ENCODE measurements around the gene MYH7.
"Not testable (repeated sequence)": the region's sequence is repeated elsewhere in the genome, so short reads cannot be mapped to it uniquely, and the experiment has no call there.

The MYH7 gene

DNA sequence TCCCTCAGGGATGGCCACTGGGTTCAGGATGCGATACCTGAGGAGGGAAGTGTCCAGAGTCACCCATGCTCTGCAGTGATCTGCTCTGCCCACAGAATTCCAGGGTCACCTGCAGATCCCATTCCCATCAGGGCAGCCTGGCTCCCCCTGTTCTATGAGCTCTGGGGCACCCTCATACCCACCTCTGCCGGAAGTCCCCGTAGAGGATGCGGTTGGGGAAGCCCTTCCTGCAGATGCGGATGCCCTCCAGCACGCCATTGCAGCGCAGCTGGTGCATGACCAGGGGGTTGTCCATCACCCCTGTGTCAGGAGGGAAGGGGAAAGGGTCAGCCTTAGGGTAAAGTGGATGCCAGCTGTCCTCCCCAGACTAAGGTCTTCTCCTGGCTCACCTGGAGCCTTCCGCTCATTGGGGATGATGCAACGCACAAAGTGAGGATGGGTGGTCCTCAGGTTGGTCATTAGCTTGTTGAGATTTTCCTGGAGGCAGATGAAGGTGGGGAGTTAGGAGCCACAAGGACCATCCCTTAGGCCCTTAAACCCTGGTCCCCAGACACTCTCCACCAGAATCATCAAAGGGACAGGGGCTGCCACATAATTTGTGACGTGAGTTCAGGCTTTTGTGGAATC lies 38.6 kb downstream of the MYH7 start:
- TF ChIP-seq ZFX (IDR thresholded peaks at IDR 0.05), result no peak
- TF ChIP-seq, protein P1, sequence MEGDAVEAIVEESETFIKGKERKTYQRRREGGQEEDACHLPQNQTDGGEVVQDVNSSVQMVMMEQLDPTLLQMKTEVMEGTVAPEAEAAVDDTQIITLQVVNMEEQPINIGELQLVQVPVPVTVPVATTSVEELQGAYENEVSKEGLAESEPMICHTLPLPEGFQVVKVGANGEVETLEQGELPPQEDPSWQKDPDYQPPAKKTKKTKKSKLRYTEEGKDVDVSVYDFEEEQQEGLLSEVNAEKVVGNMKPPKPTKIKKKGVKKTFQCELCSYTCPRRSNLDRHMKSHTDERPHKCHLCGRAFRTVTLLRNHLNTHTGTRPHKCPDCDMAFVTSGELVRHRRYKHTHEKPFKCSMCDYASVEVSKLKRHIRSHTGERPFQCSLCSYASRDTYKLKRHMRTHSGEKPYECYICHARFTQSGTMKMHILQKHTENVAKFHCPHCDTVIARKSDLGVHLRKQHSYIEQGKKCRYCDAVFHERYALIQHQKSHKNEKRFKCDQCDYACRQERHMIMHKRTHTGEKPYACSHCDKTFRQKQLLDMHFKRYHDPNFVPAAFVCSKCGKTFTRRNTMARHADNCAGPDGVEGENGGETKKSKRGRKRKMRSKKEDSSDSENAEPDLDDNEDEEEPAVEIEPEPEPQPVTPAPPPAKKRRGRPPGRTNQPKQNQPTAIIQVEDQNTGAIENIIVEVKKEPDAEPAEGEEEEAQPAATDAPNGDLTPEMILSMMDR (conservative IDR thresholded peaks at IDR 0.05), result no peak
- H3K27ac ChIP-seq, result no peak overlapping the region

GRCh38 chr14:23396126-23396525 lies 39.3 kb downstream of the MYH7 start:
- H3K27ac ChIP-seq, result no peak overlapping the region
- TF ChIP-seq, protein P1 (conservative IDR thresholded peaks at IDR 0.05), result no peak
- TF ChIP-seq ZFX (IDR thresholded peaks at IDR 0.05), result no peak

DNA sequence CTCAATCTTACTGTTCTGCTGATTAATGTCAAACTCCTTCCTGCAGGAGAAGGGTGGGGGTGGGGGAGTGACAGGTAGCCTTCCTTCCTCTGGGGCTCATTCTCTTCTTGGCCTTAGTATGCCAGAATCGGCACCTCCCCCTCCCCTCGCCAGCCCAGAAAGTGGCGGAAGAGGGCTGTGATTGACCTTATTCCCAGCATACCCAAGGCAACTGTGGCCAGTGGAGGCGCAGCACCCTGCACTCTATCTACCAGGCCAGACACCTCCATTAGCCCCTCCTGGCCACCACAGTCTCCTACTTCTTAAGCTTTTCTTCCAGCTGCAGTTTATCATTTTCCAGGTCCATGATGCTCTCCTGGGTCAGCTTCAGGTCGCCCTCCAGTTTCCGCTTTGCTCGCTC lies 42.8 kb downstream of the MYH7 start:
- no peak overlapping the region for H3K27ac ChIP-seq
- TF ChIP-seq ZFX (IDR thresholded peaks at IDR 0.05), result no peak
- TF ChIP-seq, protein P1 (conservative IDR thresholded peaks at IDR 0.05), result no peak

- not testable (repeated sequence) for H3K27ac ChIP-seq
These were observed 45.6 kb downstream of the MYH7 start for GRCh38 chr14:23389871-23390270.

GRCh38 chr14:23389396-23389795 lies 46.1 kb downstream of the MYH7 start:
- H3K27ac ChIP-seq, result no peak overlapping the region
- TF ChIP-seq, protein P1 (conservative IDR thresholded peaks at IDR 0.05), result no peak
- no peak for TF ChIP-seq ZFX (IDR thresholded peaks at IDR 0.05)

- TF ChIP-seq, protein P1 (conservative IDR thresholded peaks at IDR 0.05), result no peak
- no peak for TF ChIP-seq ZFX (IDR thresholded peaks at IDR 0.05)
- H3K27ac ChIP-seq, result no peak overlapping the region
These were observed 46.5 kb downstream of the MYH7 start for GRCh38 chr14:23388996-23389395.

DNA sequence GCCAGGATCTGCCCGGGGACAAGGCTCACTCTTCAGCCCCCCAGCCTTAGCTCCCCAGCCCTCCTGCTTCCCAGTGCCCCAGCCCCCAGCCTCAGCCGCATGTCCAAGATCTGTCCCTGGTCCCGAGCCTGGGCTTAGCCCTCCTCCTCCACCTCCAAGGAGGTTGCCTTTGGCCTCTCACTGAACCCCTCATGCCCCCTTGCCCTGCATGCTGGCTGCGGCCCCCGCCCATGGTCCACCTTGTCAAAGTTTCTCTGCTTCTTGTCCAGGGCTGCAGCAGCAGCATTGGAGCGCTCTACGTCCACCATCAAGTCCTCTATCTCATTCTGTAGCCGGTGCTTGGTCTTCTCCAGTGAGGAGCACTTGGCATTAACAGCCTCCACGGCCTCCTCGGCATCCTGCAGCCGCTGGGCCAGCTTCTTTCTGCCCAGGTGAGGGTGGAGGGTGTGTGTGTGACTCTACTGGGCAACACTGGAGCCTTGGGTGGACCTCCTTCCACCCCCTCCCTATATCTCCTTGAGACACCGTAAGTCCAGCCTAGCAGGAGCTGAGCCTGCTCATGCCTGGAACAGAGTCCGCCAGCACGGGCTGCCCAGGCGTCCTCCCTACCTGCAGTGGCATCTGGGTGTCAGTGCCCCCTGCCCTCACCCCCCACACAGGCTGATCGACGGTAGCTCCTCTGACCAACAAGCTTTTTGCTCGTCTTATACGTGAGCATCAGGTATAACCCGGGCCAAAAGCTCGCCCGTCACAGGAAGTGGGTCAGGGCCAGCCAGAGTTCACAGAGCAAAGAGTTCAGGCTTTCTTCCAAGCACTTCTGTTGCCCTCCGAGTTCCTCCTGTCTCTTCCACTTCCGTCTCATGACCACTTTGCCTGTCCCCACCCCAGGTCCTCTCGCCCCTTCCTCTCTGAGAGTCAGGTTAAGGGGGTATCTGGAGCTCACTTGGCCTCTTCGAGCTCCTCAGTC lies 47.3 kb downstream of the MYH7 start:
- TF ChIP-seq ZFX (IDR thresholded peaks at IDR 0.05), result no peak
- TF ChIP-seq, protein P1 (conservative IDR thresholded peaks at IDR 0.05), result no peak
- no peak overlapping the region for H3K27ac ChIP-seq

Data from C4-2B (cell line).